H9 (cell line): Measurements from ENCODE around the gene ENHO. TPM values are rescaled to one million over a fixed set of nuclear protein-coding genes. Genes with fewer than 3 reads are reported as not detected.

ENCODE experiments used
- DNase-seq: peaks from one replicate; pipeline ENCODE4 v3.0.0-alpha.2; 2017
- H2AFZ ChIP-seq: one replicate; pipeline ENCODE4 v1.6.1; 2013; ENCODE audit warnings: mild to moderate bottlenecking, low read length, control low read depth, moderate library complexity
- H2AK5ac ChIP-seq: 2 replicates; pipeline ENCODE4 v1.6.1; 2013; ENCODE audit warnings: low read length, control low read depth, mixed read lengths; ENCODE audit not compliant: insufficient read length
- H2BK120ac ChIP-seq: one replicate; pipeline ENCODE4 v1.6.1; 2013; ENCODE audit warnings: low read depth, mild to moderate bottlenecking, low read length, control low read depth, inconsistent platforms; ENCODE audit not compliant: poor library complexity, severe bottlenecking
- H2BK12ac ChIP-seq: 2 replicates; pipeline ENCODE4 v1.6.1; 2013; ENCODE audit warnings: low read length, control low read depth, mixed read lengths, low read depth; ENCODE audit not compliant: insufficient read length
- H2BK15ac ChIP-seq: 2 replicates; pipeline ENCODE4 v1.6.1; 2013; ENCODE audit warnings: low read depth, low read length, control low read depth
- H2BK20ac ChIP-seq: one replicate; pipeline ENCODE4 v1.6.1; 2013; ENCODE audit warnings: low read depth, mild to moderate bottlenecking, low read length, control low read depth, inconsistent platforms; ENCODE audit not compliant: poor library complexity, severe bottlenecking
- H2BK5ac ChIP-seq: 2 replicates; pipeline ENCODE4 v1.6.1; 2013; ENCODE audit warnings: low read length, control low read depth, mixed read lengths; ENCODE audit not compliant: insufficient read length
- H3K14ac ChIP-seq: 2 replicates; pipeline ENCODE4 v1.6.1; 2013; ENCODE audit warnings: low read length, control low read depth; ENCODE audit not compliant: insufficient read depth
- H3K18ac ChIP-seq: 2 replicates; pipeline ENCODE4 v1.6.1; 2013; ENCODE audit warnings: low read depth, mild to moderate bottlenecking, mixed read lengths, low read length, control low read depth; ENCODE audit not compliant: insufficient read length
- H3K23ac ChIP-seq: 2 replicates; pipeline ENCODE4 v1.6.1; 2013; ENCODE audit warnings: low read length, control low read depth, mixed read lengths, low read depth; ENCODE audit not compliant: insufficient read length
- H3K23me2 ChIP-seq: 2 replicates; pipeline ENCODE4 v1.6.1; 2013; ENCODE audit warnings: low read depth, mild to moderate bottlenecking, mixed read lengths, low read length, control low read depth; ENCODE audit not compliant: insufficient read length, poor library complexity, severe bottlenecking
- H3K27ac ChIP-seq: 2 replicates; pipeline ENCODE4 v1.5.1; 2013; ENCODE audit warnings: low read length, control low read depth, mixed read lengths, low read depth; ENCODE audit not compliant: insufficient read length
- H3K27me3 ChIP-seq: 2 replicates; pipeline ENCODE4 v1.6.1; 2013; ENCODE audit warnings: low read length, control low read depth, inconsistent platforms; ENCODE audit not compliant: insufficient read depth
- H3K4ac ChIP-seq: 2 replicates; pipeline ENCODE4 v1.6.1; 2013; ENCODE audit warnings: low read depth, mild to moderate bottlenecking, control low read depth, inconsistent platforms, low read length, moderate library complexity
- H3K4me1 ChIP-seq: 2 replicates; pipeline ENCODE4 v1.6.1; 2013; ENCODE audit warnings: low read length, control low read depth, inconsistent platforms; ENCODE audit not compliant: insufficient read depth
- H3K4me2 ChIP-seq: 2 replicates; pipeline ENCODE4 v1.6.1; 2013; ENCODE audit warnings: low read length, control low read depth, mixed read lengths; ENCODE audit not compliant: insufficient read length, insufficient read depth
- H3K56ac ChIP-seq: 2 replicates; pipeline ENCODE4 v1.6.1; 2013; ENCODE audit warnings: low read depth, mild to moderate bottlenecking, mixed read lengths, low read length, control low read depth; ENCODE audit not compliant: insufficient read length
- H3K79me1 ChIP-seq: 2 replicates; pipeline ENCODE4 v1.6.1; 2013; ENCODE audit warnings: low read depth, mild to moderate bottlenecking, moderate library complexity, low read length, control low read depth, inconsistent platforms; ENCODE audit not compliant: insufficient read depth, poor library complexity, severe bottlenecking
- H3K79me2 ChIP-seq: 2 replicates; pipeline ENCODE4 v1.6.1; 2013; ENCODE audit warnings: low read length, control low read depth, inconsistent platforms; ENCODE audit not compliant: insufficient read depth
- H3K9ac ChIP-seq: 2 replicates; pipeline ENCODE4 v1.6.1; 2013; ENCODE audit warnings: low read length, control low read depth, mixed read lengths; ENCODE audit not compliant: insufficient read length; ENCODE audit errors: extremely low read depth
- H3K9me3 ChIP-seq: one replicate; pipeline ENCODE4 v1.6.1; 2013; ENCODE audit warnings: low read depth, low read length, inconsistent platforms; ENCODE audit not compliant: control insufficient read depth
- H3T11ph ChIP-seq: one replicate; pipeline ENCODE4 v1.6.1; 2013; ENCODE audit warnings: mild to moderate bottlenecking, low read length, control low read depth, inconsistent platforms
- H4K20me1 ChIP-seq: one replicate; pipeline ENCODE4 v1.6.1; 2013; ENCODE audit not compliant: control insufficient read depth, insufficient read length, insufficient read depth
- H4K5ac ChIP-seq: 2 replicates; pipeline ENCODE4 v1.6.1; 2013; ENCODE audit warnings: low read depth, mild to moderate bottlenecking, mixed read lengths, low read length, control low read depth; ENCODE audit not compliant: insufficient read length
- H4K8ac ChIP-seq: replicated peaks from 2 replicates; pipeline ENCODE4 v1.6.1; 2013; ENCODE audit warnings: low read length, control low read depth, mixed read lengths, low read depth; ENCODE audit not compliant: insufficient read length
- H4K91ac ChIP-seq: 2 replicates; pipeline ENCODE4 v1.6.1; 2013; ENCODE audit warnings: low read depth, mild to moderate bottlenecking, moderate library complexity, mixed read lengths, low read length, control low read depth; ENCODE audit not compliant: insufficient read length
- H3K27ac Mint-ChIP-seq, 3 experiments: 2 replicates in 2 of 3; 3 replicates in 1 of 3; pipeline ENCODE4 v1.8.0; 2020 to 2021; ENCODE audit warnings: mixed read lengths in 3 of 3, mild to moderate bottlenecking in 1 of 3, moderate library complexity in 1 of 3
- H3K27me3 Mint-ChIP-seq: 2 replicates; pipeline ENCODE4 v1.8.0; 2021; ENCODE audit warnings: low read depth, mild to moderate bottlenecking, moderate library complexity, mixed read lengths
- H3K36me3 Mint-ChIP-seq, 3 experiments: 2 replicates in 2 of 3; 3 replicates in 1 of 3; pipeline ENCODE4 v1.8.0; 2020 to 2021; ENCODE audit warnings: low read depth in 3 of 3, mixed read lengths in 3 of 3; ENCODE audit not compliant: insufficient read depth in 1 of 3
- H3K4me1 Mint-ChIP-seq, 2 experiments: 2 replicates each; pipeline ENCODE4 v1.8.0; 2020; ENCODE audit warnings: mixed read lengths in 2 of 2
- H3K4me3 Mint-ChIP-seq, 2 experiments: 2 replicates in 1 of 2; 3 replicates in 1 of 2; pipeline ENCODE4 v1.8.0; 2020 to 2021; ENCODE audit warnings: mild to moderate bottlenecking in 2 of 2, mixed read lengths in 2 of 2, moderate library complexity in 1 of 2
- H3K9me3 Mint-ChIP-seq, 2 experiments: 2 replicates in 1 of 2; 3 replicates in 1 of 2; pipeline ENCODE4 v1.8.0; 2020; ENCODE audit warnings: mild to moderate bottlenecking in 2 of 2, mixed read lengths in 2 of 2, moderate library complexity in 1 of 2
- CTCF ChIP-seq: fragments of 200-600 bp; sonication (generic); conservative IDR thresholded peaks from 3 replicates; pipeline ENCODE4 v1.8.0; 2021; ENCODE audit warnings: antibody characterized with exemption, mild to moderate bottlenecking
- WGBS: extraction: QIAGEN DNeasy Blood & Tissue Kit; methylation state at CpG from one replicate; pipeline ENCODE4 v1.1.7; 2013; ENCODE audit warnings: missing lambda C conversion rate, low lambda C conversion rate, mixed read lengths; ENCODE audit not compliant: insufficient read length; ENCODE audit errors: extremely low coverage; 5-methylcytosine and 5-hydroxymethylcytosine counted together
- total RNA-seq: library from RNA; stranded (reverse); gene quantifications from 2 replicates; pipeline ENCODE4 v1.2.1, GENCODE V29; 2021

The ENHO gene
- total RNA-seq, 1 experiment from 2014 or later, result 14.5 TPM

- no peak overlapping the region for H3K56ac ChIP-seq
- H3K4me1 ChIP-seq, result peaks cover 13% of the 10 kb centered on the region; the same call in 1 of the 2 replicates
- no peak for DNase-seq
- no peak overlapping the region for H3T11ph ChIP-seq
- H3K14ac ChIP-seq, result no peak overlapping the region; the same call in 1 of the 2 replicates
- H2BK20ac ChIP-seq, result no peak overlapping the region
- H3K79me2 ChIP-seq, result no peaks in the 10 kb centered on the region
- H3K4me1 Mint-ChIP-seq, result peaks cover 36 to 45% of the 10 kb centered on the region in 2 experiments
- no peak overlapping the region for H2AK5ac ChIP-seq
- no peaks in the 10 kb centered on the region for H3K9me3 ChIP-seq
- H4K8ac ChIP-seq, result no peak overlapping the region
- no peak overlapping the region for H3K18ac ChIP-seq
- WGBS, result no CpG with 5 or more reads among the region's 5 CpGs
- no peak overlapping the region for H4K91ac ChIP-seq
- H3K9me3 Mint-ChIP-seq, result no peaks in the 10 kb centered on the region; a peak in 1 of 5 replicates
- H3K9ac ChIP-seq, result no peak overlapping the region
- no peaks in the 10 kb centered on the region for H3K23me2 ChIP-seq
- H3K27me3 Mint-ChIP-seq, result peaks cover 3% of the 10 kb centered on the region
- no peak overlapping the region for H3K4me2 ChIP-seq
- H2BK15ac ChIP-seq, result no peak overlapping the region
- no peak overlapping the region for H2BK5ac ChIP-seq
- H2AFZ ChIP-seq, result no peak overlapping the region
- no peaks in the 10 kb centered on the region for H4K20me1 ChIP-seq
- H3K79me1 ChIP-seq, result no peaks in the 10 kb centered on the region
- H2BK12ac ChIP-seq, result no peak overlapping the region
- H3K4me3 Mint-ChIP-seq, result no peak overlapping the region; a peak in 1 of 5 replicates
- H4K5ac ChIP-seq, result no peak overlapping the region
- no peak overlapping the region for H3K27ac Mint-ChIP-seq
- no peak for TF ChIP-seq CTCF
- no peak overlapping the region for H3K4ac ChIP-seq
- no peak overlapping the region for H3K27ac ChIP-seq
- H3K36me3 Mint-ChIP-seq, result no peaks in the 10 kb centered on the region
- no peaks in the 10 kb centered on the region for H3K27me3 ChIP-seq
- H2BK120ac ChIP-seq, result no peak overlapping the region
- no peak overlapping the region for H3K23ac ChIP-seq
Observed at GRCh38 chr9:34555500-34555899, 32.7 kb upstream of the ENHO start.
